IPS DF 4.7 (cell line): ENCODE measurements around the gene PXDC1.
"Not testable (repeated sequence)": the region's sequence is repeated elsewhere in the genome, so short reads cannot be mapped to it uniquely, and the experiment has no call there.

ENCODE experiments used
- DNase-seq: peaks from one replicate; pipeline ENCODE4 v3.0.0-alpha.2; 2013; ENCODE audit warnings: low spot score; ENCODE audit errors: extremely low read depth

PXDC1 gene

DNA sequence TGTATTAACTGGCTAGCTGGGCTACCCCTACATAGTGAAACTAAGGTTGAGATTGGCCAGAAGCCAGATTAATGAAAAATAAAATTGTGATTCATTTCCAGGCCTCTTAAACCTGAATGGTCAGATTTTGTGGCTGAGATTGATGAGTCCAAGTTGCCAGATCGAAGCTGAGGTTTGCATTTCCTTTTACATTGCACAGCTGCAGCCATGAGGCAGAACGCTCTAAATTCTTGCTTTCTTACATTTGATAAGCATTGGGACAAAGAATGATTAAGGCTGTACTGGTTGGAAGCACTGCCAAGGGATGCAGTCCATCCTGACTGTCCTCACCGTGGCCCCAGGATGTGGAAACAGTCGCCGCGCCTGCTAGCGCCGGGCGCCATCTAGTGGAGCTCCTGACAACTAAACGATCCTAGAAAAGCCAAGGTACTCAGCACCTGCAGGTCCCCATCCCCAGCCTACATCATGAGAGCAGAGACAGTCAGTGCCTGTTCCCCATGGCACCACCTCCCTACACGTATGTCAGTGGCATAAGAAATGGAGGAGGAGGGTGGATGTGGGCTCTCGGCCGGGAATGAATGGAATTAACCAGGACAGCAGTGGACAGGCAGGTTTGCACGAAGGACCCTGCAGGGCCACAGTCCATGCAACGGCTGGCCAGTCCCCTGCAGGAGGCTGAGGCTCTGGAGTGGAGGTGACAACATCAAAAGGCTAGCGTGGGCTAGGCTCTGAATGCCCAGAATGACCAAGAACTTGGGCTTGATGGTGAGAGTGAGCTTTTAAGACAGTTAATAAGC, 19.0 kb downstream of the PXDC1 start:
- DNase-seq, result no peak

GRCh38 chr6:3731700-3732099, 19.8 kb downstream of the PXDC1 start:
- DNase-seq, result no peak

DNA sequence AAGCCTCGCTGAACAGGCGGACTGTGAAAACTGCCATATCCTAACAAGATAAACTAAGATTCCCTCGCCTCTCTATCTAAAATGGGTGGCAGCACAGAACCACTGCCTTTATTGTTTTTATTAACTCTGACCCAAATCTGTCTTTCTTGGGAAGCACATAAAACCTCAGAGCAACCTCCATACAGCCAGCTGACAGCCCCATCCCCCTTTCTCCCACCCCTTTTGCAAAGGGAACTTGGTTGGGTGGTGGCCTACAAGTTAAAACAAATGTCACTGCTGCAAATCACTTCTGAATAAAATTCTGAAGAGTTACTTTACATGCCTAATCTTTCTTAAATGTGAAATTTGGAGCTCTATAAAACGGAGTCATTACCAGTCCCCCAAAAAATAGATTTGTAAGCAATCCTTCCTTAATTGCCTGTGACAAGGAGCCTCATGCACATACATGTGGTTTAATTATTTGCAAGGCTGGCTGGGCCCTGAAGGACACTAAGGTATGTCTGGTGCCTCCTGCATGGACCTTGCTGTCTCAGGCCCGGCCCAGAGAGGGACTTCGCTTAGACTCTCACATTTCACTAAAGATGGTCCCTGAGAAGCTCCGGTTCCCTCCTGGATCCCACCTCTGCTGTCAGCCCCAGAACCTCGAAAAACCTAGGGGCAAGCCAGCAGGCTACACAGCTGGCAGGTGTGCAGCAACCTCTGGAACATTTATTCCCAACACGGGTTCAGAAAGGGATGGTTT, 21.7 kb downstream of the PXDC1 start:
- DNase-seq, result no peak

DNA sequence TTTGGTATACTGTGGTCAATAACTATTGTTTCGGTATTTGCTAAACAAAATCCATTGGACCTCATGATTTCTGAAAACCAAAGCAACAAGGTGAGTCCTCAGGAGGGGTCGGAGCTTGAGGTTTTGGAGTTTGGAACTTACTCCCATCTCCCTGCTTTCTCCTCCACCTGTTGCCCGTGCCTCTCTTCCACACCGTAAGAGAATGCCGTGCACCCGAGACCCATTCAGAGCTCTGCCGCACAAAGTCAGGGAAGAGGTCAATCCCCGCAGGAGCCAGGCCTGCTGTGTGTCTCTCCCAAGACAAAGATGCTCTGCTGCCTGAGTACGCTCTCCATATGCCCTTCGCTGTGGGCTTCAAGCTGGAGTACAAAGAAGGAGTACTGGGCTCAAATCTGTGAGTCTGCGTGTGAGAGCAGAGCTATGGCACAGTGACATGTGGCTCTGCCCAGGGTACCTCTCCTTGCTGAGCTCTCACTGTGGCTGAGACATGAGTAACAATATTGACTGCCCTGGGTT, 23.9 kb downstream of the PXDC1 start:
- DNase-seq, result no peak

- no peak for DNase-seq
Observed at GRCh38 chr6:3727036-3727435, 24.5 kb downstream of the PXDC1 start.

DNA sequence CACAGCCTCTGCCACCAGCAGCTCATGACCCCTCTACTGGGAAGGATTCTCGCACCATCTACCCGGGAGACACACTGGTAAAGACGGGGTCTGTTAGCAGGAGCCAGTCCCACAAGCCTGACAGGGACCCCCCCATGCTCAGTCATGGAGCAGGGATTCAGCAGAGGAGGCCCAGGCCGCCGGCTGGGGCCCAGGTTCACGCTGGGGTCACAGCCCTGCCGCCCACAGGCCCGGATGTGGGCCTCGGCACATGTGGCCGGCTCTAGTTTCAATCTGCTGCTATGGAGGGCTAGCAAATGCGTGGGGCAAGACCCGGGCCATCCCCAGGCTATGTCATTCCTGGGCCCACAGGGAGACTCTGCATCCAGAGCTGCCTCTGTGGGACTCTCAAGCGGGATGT, 25.1 kb downstream of the PXDC1 start:
- no peak for DNase-seq

GRCh38 chr6:3725145-3726047, 26.1 kb downstream of the PXDC1 start:
- no peak for DNase-seq

DNA sequence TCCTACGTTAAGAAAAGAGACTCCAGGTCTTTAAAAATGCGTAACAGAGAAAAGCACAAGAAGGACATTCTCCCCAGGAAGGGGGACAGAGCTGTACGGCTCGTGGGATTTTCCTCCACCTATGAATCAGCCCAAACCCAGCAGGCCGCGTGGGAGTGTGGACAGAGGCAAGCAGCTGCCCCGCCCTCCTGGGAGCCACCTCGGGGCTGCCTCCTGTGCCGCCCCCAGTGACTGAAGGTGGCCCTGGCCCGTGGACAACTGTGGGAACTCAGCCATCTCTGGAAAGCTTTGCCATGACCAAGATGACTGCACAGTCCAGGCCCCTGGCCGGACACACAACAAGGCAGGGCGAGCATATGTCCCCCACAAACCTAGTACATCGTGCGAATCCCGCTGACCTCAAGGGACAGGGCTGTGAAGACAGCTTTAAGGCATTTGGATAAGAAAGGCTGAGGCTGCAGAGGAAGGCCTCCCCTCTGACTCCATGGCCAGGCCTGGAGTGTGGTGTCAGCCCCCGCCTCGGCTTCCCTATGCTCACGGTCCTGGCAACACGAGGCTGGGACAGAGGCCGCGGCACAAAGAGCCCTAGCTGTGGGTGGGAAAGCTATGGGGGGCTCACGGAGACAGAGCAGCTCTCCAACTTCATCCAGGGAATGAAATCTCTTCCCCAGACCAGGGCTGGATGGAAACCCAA, 26.9 kb downstream of the PXDC1 start:
- DNase-seq, result no peak

- DNase-seq, result no peak
Observed at GRCh38 chr6:3723966-3724365, 27.5 kb downstream of the PXDC1 start.

DNA sequence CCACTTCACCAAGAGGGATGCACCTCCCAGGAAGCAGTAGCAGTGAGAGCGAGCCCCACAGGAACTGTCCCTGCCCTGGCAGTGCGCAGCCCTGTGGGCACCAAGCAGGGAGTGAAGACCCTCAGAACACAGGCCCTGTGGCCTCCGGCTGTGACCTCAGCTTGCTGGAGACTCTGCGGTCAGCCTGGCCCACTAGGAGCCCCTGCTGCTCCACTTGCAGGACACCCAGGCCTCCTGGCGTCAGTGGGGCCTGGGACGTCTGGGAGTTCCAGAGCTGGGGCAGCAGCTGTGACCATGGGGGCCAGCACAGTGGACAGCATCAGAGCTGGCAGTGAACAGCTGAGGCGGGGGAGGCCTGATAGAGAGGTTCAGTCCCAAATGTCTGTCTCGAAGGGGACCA, 28.3 kb downstream of the PXDC1 start:
- no peak for DNase-seq

DNA sequence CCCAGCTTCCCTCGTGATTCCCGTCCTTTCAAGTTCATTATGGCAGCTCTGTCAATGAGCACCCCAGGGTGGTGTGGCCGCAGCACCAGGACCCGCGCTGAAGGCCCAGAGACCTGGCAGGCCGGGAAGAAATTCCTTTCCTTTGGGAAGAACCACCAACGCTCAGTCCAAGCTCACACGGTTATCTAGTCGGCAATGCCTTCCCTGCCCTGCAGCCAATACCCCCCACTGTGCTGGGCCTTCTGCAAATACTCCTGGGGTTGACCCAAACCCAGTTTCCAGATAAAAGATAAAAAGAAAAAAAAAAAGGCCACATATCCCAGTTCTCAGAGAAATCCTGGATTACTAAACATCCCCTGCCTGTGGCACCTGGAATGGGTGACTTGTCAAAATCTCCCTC, 28.7 kb downstream of the PXDC1 start:
- no peak for DNase-seq

- DNase-seq, result no peak
Observed at GRCh38 chr6:3721810-3722621, 29.5 kb downstream of the PXDC1 start.

DNA sequence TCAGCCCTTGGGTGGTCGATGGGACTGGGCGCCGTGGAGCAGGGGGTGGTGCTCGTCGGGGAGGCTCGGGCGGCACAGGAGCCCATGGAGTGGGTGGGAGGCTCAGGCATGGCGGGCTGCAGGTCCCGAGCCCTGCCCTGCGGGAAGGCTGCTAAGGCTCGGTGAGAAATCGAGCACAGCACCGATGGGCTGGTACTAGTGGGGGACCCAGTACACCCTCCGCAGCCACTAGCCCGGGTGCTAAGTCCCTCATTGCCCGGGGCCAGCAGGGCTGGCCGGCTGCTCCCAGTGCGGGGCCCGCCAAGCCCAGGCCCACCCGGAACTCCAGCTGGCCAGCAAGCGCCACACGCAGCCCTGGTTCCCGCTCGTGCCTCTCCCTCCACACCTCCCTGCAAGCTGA, 30.7 kb downstream of the PXDC1 start:
- not testable (repeated sequence) for DNase-seq

- DNase-seq, result no peak
Observed at GRCh38 chr6:3719462-3720308, 31.8 kb downstream of the PXDC1 start.

DNA sequence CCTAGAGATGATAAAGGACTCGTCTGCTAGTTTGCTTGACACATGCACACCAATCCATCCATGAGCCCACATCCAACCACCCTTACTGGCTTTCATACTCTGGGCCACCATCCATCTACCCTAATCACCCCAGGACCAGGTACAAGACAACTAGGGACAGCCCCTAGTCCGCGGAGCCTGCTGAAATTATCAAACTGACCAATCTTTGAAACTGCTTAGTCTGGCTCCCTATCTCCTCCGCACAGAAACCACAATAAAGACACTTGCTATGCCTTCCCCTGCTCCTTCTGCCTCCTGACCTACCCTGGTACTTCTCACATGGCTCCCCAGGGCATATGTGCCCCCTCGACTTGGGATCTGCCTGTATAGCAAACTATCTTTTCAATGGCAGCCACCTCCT, 33.1 kb downstream of the PXDC1 start:
- DNase-seq, result no peak

DNA sequence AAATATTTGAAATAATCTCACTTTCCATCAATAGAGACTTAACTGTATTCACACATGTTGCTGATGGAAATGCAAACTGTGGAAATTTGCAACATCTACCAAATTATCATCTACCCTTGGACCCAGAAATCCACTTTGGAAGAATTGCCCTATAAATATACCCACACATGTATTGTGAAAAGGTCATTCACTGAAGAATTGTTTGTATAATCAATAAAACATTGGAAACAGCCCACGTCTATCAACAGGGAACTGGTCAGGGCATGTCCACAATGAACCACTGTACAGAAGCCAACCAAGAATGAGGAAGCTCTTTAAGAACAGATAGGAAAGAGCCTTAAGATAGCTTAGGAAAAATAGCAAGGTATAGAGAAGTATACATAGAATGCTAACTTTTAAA, 36.2 kb downstream of the PXDC1 start:
- DNase-seq, result no peak

DNA sequence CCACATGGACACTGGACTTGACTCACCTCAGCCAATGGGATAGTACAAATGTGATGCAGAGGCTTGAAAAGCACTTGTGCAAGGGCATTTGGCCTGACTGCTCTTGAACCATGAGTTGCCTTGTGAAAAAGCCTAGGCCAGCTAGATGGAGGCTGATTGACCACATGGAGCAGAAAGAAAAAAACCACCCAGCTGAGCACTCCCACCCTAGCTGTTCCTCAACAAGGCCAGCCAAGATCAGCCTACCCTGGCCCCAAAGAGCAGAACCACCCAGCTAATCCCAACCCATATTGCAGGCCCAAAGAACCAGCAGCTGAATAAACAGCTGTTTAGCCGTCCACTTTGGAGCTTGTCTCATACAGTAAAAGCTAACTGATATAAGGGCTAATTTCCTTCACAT, 36.7 kb downstream of the PXDC1 start:
- DNase-seq, result no peak

DNA sequence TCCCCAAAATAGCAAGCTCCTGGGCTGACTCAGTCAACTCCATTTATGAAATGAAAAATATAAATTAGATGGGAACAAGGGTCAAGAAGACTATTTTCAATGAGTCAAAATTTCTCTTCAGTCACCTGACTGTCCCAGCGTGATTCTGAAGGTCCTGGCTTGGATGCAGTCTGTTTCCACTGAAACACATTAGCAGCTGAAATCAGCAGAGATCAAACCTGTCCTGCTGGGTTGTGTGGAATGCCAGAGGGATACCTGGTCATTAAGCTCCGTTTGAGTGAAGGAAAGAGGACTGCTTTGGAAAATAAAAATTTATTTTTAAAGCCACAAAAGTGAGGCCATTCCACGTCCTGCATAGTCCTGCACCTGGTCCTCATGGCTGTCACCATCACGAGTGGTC, 37.4 kb downstream of the PXDC1 start:
- DNase-seq, result no peak
